SH-SY5Y (cell line): Measurements from ENCODE around the gene ERI2.

Source experiments
- GATA2 ChIP-seq: IDR thresholded peaks from 2 replicates; pipeline ENCODE4 v1.6.1; 2011; ENCODE audit warnings: mild to moderate bottlenecking, low read depth, low read length
- GATA3 ChIP-seq: IDR thresholded peaks from 2 replicates; pipeline ENCODE4 v1.6.1; 2011; ENCODE audit warnings: low read depth, mild to moderate bottlenecking, low read length, moderate library complexity

- no peak for TF ChIP-seq GATA3
- no peak for TF ChIP-seq GATA2
Measured at GRCh38 chr16:20799599-20799998, 6.7 kb downstream of the ERI2 start.
